Lower lobe of right lung (tissue), 2 donors: Measurements from ENCODE around the gene GIN1. TPM values are rescaled to one million over a fixed set of nuclear protein-coding genes. Genes with fewer than 3 reads are reported as not detected.

Experiments used
- ATAC-seq, 2 donors: fragments of 200-7000 bp; cut with Tn5 transposase; one replicate each; pipeline ENCODE4 v1.9.1; 2020 to 2022; ENCODE audit warnings: mild to moderate bottlenecking in 2 of 2, moderate library complexity in 2 of 2
- DNase-seq: peaks from one replicate; pipeline ENCODE4 v3.0.0-alpha.2; 2020
- H3K27ac ChIP-seq: fragments of 200-600 bp; one replicate; pipeline ENCODE4 v1.8.0; 2022
- H3K27me3 ChIP-seq: fragments of 200-600 bp; one replicate; pipeline ENCODE4 v1.8.0; 2022; ENCODE audit warnings: low read depth
- H3K36me3 ChIP-seq: fragments of 200-600 bp; one replicate; pipeline ENCODE4 v1.8.0; 2022; ENCODE audit warnings: mild to moderate bottlenecking
- H3K4me1 ChIP-seq: fragments of 200-600 bp; one replicate; pipeline ENCODE4 v1.8.0; 2022
- H3K4me3 ChIP-seq: fragments of 200-600 bp; one replicate; pipeline ENCODE4 v1.8.0; 2022; ENCODE audit warnings: mild to moderate bottlenecking
- H3K9me3 ChIP-seq: fragments of 200-600 bp; one replicate; pipeline ENCODE4 v1.8.0; 2022
- CTCF ChIP-seq: fragments of 200-600 bp; IDR thresholded peaks from one replicate; pipeline ENCODE4 v1.8.0; 2022; ENCODE audit warnings: antibody characterized with exemption, mild to moderate bottlenecking
- intact Hi-C: fragments of 100-400 bp; cut with DNase I; formaldehyde crosslinking; loops from one replicate; pipeline ENCODE4 v1.11.0; 2022
- total RNA-seq: library from RNA; stranded (reverse); fragmentation: NEBNext Ultra II Directional; extraction: Animal tissue kit (Norgen Biotek cat#: 25700); gene quantifications from one replicate; pipeline ENCODE4 v1.2.1, GENCODE V29; 2021
- donor health status: DM: no; HTN: yes; CAD: no; lungs with severe emphysema.

The GIN1 gene
- total RNA-seq, 1 donor from 2014 or later, result 7.5 TPM

GRCh38 chr5:103110403-103110802 lies 9.5 kb downstream of the GIN1 start:
- Histone ChIP-seq H3K4me1 (peaks cover 8% of the 10 kb centered on the region), H3K27ac (no peak overlapping the region), H3K9me3 (no peaks in the 10 kb centered on the region), H3K36me3 (peaks cover 11% of the 10 kb centered on the region), H3K4me3 (no peak overlapping the region), H3K27me3 (no peaks in the 10 kb centered on the region)
- intact Hi-C loops, result no loop called here
- DNase-seq (no peak), ATAC-seq (no peak)
- TF ChIP-seq CTCF, result no peak

- intact Hi-C loops, result no loop called here
- H3K9me3 ChIP-seq, result no peaks in the 10 kb centered on the region
- no peak for DNase-seq
- H3K4me3 ChIP-seq, result no peak overlapping the region
- H3K27me3 ChIP-seq, result no peaks in the 10 kb centered on the region
- no peak overlapping the region for H3K27ac ChIP-seq
- peaks cover 8% of the 10 kb centered on the region for H3K4me1 ChIP-seq
- H3K36me3 ChIP-seq, result peaks cover 11% of the 10 kb centered on the region
- no peak for ATAC-seq
- no peak for TF ChIP-seq CTCF
Measured at GRCh38 chr5:103109277-103109676, 10.7 kb downstream of the GIN1 start.

- H3K9me3 ChIP-seq, result no peaks in the 10 kb centered on the region
- no peak overlapping the region for H3K27ac ChIP-seq
- intact Hi-C loops, result no loop called here
- DNase-seq (no peak), ATAC-seq (no peak)
- no peak overlapping the region for H3K4me3 ChIP-seq
- peaks cover 16% of the 10 kb centered on the region for H3K36me3 ChIP-seq
- peaks cover 8% of the 10 kb centered on the region for H3K4me1 ChIP-seq
- TF ChIP-seq CTCF, result no peak
- H3K27me3 ChIP-seq, result no peaks in the 10 kb centered on the region
Measured at GRCh38 chr5:103108086-103108485, 11.9 kb downstream of the GIN1 start.

GRCh38 chr5:103102234-103102633 lies 17.7 kb downstream of the GIN1 start:
- H3K4me1 ChIP-seq, result no peaks in the 10 kb centered on the region
- DNase-seq, result no peak
- no peak overlapping the region for H3K4me3 ChIP-seq
- intact Hi-C loops, result no loop called here
- H3K27ac ChIP-seq, result no peak overlapping the region
- H3K9me3 ChIP-seq, result no peaks in the 10 kb centered on the region
- no peak for ATAC-seq
- H3K27me3 ChIP-seq, result no peaks in the 10 kb centered on the region
- peaks cover 24% of the 10 kb centered on the region for H3K36me3 ChIP-seq
- no peak for TF ChIP-seq CTCF

- Histone ChIP-seq H3K4me3 (no peak overlapping the region), H3K4me1 (no peaks in the 10 kb centered on the region), H3K9me3 (no peaks in the 10 kb centered on the region), H3K27ac (no peak overlapping the region), H3K36me3 (peaks cover 22% of the 10 kb centered on the region), H3K27me3 (no peaks in the 10 kb centered on the region)
- TF ChIP-seq CTCF, result no peak
- intact Hi-C loops, result no loop called here
- ATAC-seq (no peak), DNase-seq (no peak)
Measured at GRCh38 chr5:103101079-103101750, 18.7 kb downstream of the GIN1 start.
